PC-9 (cell line): ENCODE data around the gene ZNF341.

Source experiments
- CTCF ChIP-seq: fragments of 200-600 bp; sonication (generic); conservative IDR thresholded peaks from 2 replicates; pipeline ENCODE4 v1.6.1; 2017; ENCODE audit warnings: mixed run types, antibody characterized with exemption, mild to moderate bottlenecking, moderate library complexity
- EZH2 ChIP-seq: fragments of 200-600 bp; sonication (generic); IDR thresholded peaks from 2 replicates; pipeline ENCODE4 v1.8.0; 2017; ENCODE audit warnings: antibody characterized with exemption, low read depth

DNA sequence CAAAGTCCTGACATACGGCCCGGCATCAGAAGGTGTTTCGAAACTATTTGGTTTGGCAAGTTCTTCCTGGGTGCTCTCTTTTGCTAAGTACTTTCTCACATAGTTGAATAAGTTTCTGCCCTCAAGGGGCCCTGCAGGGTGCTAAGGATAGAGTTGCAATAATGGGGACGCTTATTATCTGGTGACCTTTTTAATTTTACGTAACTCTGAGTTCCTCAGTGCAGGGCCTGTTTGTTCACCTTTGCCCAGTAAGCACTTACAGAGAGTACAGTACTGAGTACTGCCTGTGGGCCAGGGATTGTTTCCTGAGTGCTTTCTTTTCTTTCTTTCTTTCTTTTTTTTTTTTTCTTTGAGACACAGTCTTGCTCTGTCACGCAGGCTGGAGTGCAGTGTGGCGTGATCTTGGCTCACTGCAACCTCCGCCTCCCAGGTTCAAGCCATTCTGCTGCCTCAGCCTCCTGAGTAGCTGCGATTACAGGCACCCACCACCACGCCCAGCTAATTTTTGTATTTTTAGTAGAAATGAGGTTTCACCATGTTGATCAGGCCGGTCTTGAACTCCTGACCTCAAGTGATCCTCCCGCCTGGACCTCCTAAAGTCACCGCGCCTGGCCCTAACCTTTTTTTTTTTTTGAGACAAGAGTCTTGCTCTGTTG, 7.2 kb upstream of the ZNF341 start:
- no peak for TF ChIP-seq EZH2
- TF ChIP-seq CTCF = 0 out of 2 replicates have a peak, but pooled peaks have one; percentile 31
